MM.1S (cell line): Measurements from ENCODE around the gene SLC8B1.

Experiments used
- DNase-seq: peaks from one replicate; pipeline ENCODE4 v3.0.0-alpha.2; 2015
- H2AFZ ChIP-seq: fragments of 300-600 bp; sonication (generic); 2 replicates; pipeline ENCODE4 v1.6.0; 2016; ENCODE audit warnings: antibody characterized with exemption, low read length
- H3F3A ChIP-seq: fragments of 300-600 bp; sonication (generic); 2 replicates; pipeline ENCODE4 v1.6.1; 2016; ENCODE audit warnings: mild to moderate bottlenecking, antibody characterized with exemption, low read length, moderate library complexity, mixed read lengths; ENCODE audit not compliant: insufficient read depth
- H3K27ac ChIP-seq: fragments of 300-600 bp; sonication (generic); 2 replicates; pipeline ENCODE4 v1.5.1; 2016; ENCODE audit warnings: mild to moderate bottlenecking, low read length
- H3K27me3 ChIP-seq: fragments of 300-600 bp; sonication (generic); replicated peaks from 2 replicates; pipeline ENCODE4 v1.6.0; 2016; ENCODE audit warnings: low read length; ENCODE audit not compliant: insufficient read depth
- H3K36me3 ChIP-seq: fragments of 300-600 bp; sonication (generic); replicated peaks from 2 replicates; pipeline ENCODE4 v1.6.1; 2016; ENCODE audit warnings: mild to moderate bottlenecking, low read length, mixed read lengths; ENCODE audit not compliant: insufficient read depth
- H3K4me1 ChIP-seq: fragments of 300-600 bp; sonication (generic); 2 replicates; pipeline ENCODE4 v1.6.1; 2016; ENCODE audit warnings: low read length, mixed read lengths
- H3K4me2 ChIP-seq: fragments of 300-600 bp; sonication (generic); 2 replicates; pipeline ENCODE4 v1.6.0; 2016; ENCODE audit warnings: low read depth, low read length
- H3K4me3 ChIP-seq: fragments of 300-600 bp; sonication (generic); 2 replicates; pipeline ENCODE4 v1.5.1; 2016; ENCODE audit warnings: low read length, mixed read lengths
- H3K79me2 ChIP-seq: fragments of 300-600 bp; sonication (generic); 2 replicates; pipeline ENCODE4 v1.6.1; 2016; ENCODE audit warnings: mixed run types, low read length, mixed read lengths
- H3K9ac ChIP-seq: fragments of 300-600 bp; sonication (generic); 2 replicates; pipeline ENCODE4 v1.6.1; 2016; ENCODE audit warnings: low read length, mixed read lengths
- H3K9me2 ChIP-seq: fragments of 300-600 bp; sonication (generic); replicated peaks from 2 replicates; pipeline ENCODE4 v1.6.1; 2016; ENCODE audit warnings: mild to moderate bottlenecking, low read length, mixed read lengths; ENCODE audit not compliant: insufficient read depth
- H3K9me3 ChIP-seq: fragments of 300-600 bp; sonication (generic); replicated peaks from 2 replicates; pipeline ENCODE4 v1.6.1; 2016; ENCODE audit warnings: mild to moderate bottlenecking, low read length, mixed read lengths; ENCODE audit not compliant: insufficient read depth
- H4K20me1 ChIP-seq: fragments of 300-600 bp; sonication (generic); 2 replicates; pipeline ENCODE4 v1.6.1; 2016; ENCODE audit warnings: mild to moderate bottlenecking, low read length, moderate library complexity, mixed read lengths; ENCODE audit not compliant: insufficient read depth
- CTCF ChIP-seq: fragments of 300-600 bp; sonication (generic); IDR thresholded peaks from 2 replicates; pipeline ENCODE4 v1.5.1; 2016; ENCODE audit warnings: antibody characterized with exemption, low read length, mixed read lengths
- EZH2 ChIP-seq: fragments of 300-600 bp; sonication (generic); optimal IDR thresholded peaks from 2 replicates; pipeline ENCODE3; 2017; ENCODE audit warnings: low read depth, mild to moderate bottlenecking, antibody characterized with exemption, low read length, mixed read lengths
- EZH2phosphoT487 ChIP-seq: fragments of 300-600 bp; sonication (generic); IDR thresholded peaks from 2 replicates; pipeline ENCODE4 v1.6.1; 2018; ENCODE audit warnings: antibody characterized with exemption, low read length

Gene SLC8B1

GRCh38 chr12:113274848-113275247, 60.1 kb downstream of the SLC8B1 start:
- Histone ChIP-seq H3K36me3 (no peaks in the 10 kb centered on the region), H4K20me1 (no peaks in the 10 kb centered on the region), H3K9me3 (no peaks in the 10 kb centered on the region), H3K4me3 (no peak overlapping the region), H3K79me2 (no peaks in the 10 kb centered on the region), H3K27ac (no peak overlapping the region), H3F3A (no peaks in the 10 kb centered on the region), H3K9ac (no peak overlapping the region), H2AFZ (no peak overlapping the region), H3K27me3 (no peaks in the 10 kb centered on the region), H3K4me2 (no peak overlapping the region), H3K4me1 (no peaks in the 10 kb centered on the region), H3K9me2 (no peaks in the 10 kb centered on the region)
- DNase-seq = no peak
- no peak for TF ChIP-seq EZH2
- TF ChIP-seq EZH2phosphoT487 = no peak
- no peak for TF ChIP-seq CTCF

GRCh38 chr12:113273053-113273725, 61.7 kb downstream of the SLC8B1 start:
- DNase-seq = no peak
- H3K27ac ChIP-seq = no peak overlapping the region
- H4K20me1 ChIP-seq = no peaks in the 10 kb centered on the region
- H3K9ac ChIP-seq = no peak overlapping the region
- H3K4me2 ChIP-seq = no peak overlapping the region
- H3K27me3 ChIP-seq = no peaks in the 10 kb centered on the region
- no peaks in the 10 kb centered on the region for H3K9me3 ChIP-seq
- H2AFZ ChIP-seq = no peak overlapping the region
- no peaks in the 10 kb centered on the region for H3K4me1 ChIP-seq
- no peaks in the 10 kb centered on the region for H3K36me3 ChIP-seq
- no peaks in the 10 kb centered on the region for H3F3A ChIP-seq
- H3K4me3 ChIP-seq = no peak overlapping the region
- H3K79me2 ChIP-seq = no peaks in the 10 kb centered on the region
- TF ChIP-seq CTCF = no peak
- no peak for TF ChIP-seq EZH2
- TF ChIP-seq EZH2phosphoT487 = no peak
- H3K9me2 ChIP-seq = no peaks in the 10 kb centered on the region

- Histone ChIP-seq H3K9ac (no peak overlapping the region), H3K4me1 (no peaks in the 10 kb centered on the region), H4K20me1 (no peaks in the 10 kb centered on the region), H3K4me2 (no peak overlapping the region), H3K27me3 (no peaks in the 10 kb centered on the region), H2AFZ (no peak overlapping the region), H3K4me3 (no peak overlapping the region), H3K9me3 (no peaks in the 10 kb centered on the region), H3K36me3 (no peaks in the 10 kb centered on the region), H3K79me2 (no peaks in the 10 kb centered on the region), H3K27ac (no peak overlapping the region), H3F3A (no peaks in the 10 kb centered on the region), H3K9me2 (no peaks in the 10 kb centered on the region)
- TF ChIP-seq CTCF (no peak), EZH2phosphoT487 (no peak), EZH2 (no peak)
- DNase-seq = no peak
Measured at GRCh38 chr12:113271853-113272561, 62.9 kb downstream of the SLC8B1 start.
